Kidney (tissue), 14 donors: Measurements from ENCODE around the gene WDFY2. TPM values are rescaled to one million over a fixed set of nuclear protein-coding genes. Genes with fewer than 3 reads are reported as not detected.

Experiments used
- DNase-seq, 5 donors: peaks; one replicate each; pipeline ENCODE4 v3.0.0-alpha.2; 2013 to 2020
- FAIRE-seq: peaks from 2 replicates; lab custom pipeline; 2012; peaks lifted over from hg19 to GRCh38; lab: Jason Lieb, UNC
- H3K27ac ChIP-seq, 2 donors: one replicate each; pipeline ENCODE4 v1.7.0; 2013; ENCODE audit warnings: low read depth in 2 of 2, low read length in 2 of 2, inconsistent platforms in 1 of 2
- H3K27me3 ChIP-seq: one replicate; pipeline ENCODE4 v1.7.1; 2013; ENCODE audit warnings: low read length, inconsistent platforms; ENCODE audit not compliant: control insufficient read depth, insufficient read depth
- H3K36me3 ChIP-seq, 3 donors: one replicate each; pipeline versions ENCODE4 v1.7.0 to v1.7.1; 2013; ENCODE audit warnings: low read length in 3 of 3, control low read depth in 1 of 3, inconsistent platforms in 1 of 3; ENCODE audit not compliant: insufficient read depth in 3 of 3, control insufficient read depth in 2 of 3
- H3K4me1 ChIP-seq, 3 donors: one replicate each; pipeline versions ENCODE4 v1.7.0 to v1.7.1; 2013; ENCODE audit warnings: low read length in 3 of 3, inconsistent platforms in 1 of 3, low read depth in 1 of 3; ENCODE audit not compliant: control insufficient read depth in 2 of 3, insufficient read depth in 2 of 3
- H3K4me3 ChIP-seq, 3 donors: one replicate each; pipeline versions ENCODE4 v1.7.0 to v1.8.1; 2013; ENCODE audit warnings: low read length in 3 of 3, control low read depth in 1 of 3, inconsistent platforms in 1 of 3
- H3K9ac ChIP-seq, 3 donors: one replicate each; pipeline versions ENCODE4 v1.7.0 to v1.7.1; 2013; ENCODE audit warnings: low read length in 3 of 3, control low read depth in 1 of 3, inconsistent platforms in 1 of 3
- H3K9me3 ChIP-seq, 3 donors: one replicate each; pipeline versions ENCODE4 v1.7.0 to v1.7.1; 2013; ENCODE audit warnings: low read length in 3 of 3, control low read depth in 1 of 3, inconsistent platforms in 1 of 3; ENCODE audit not compliant: control insufficient read depth in 2 of 3, insufficient read depth in 1 of 3
- intact Hi-C: fragments of 100-400 bp; cut with DNase I; formaldehyde crosslinking; loops from one replicate; pipeline ENCODE4 v1.11.1; 2022
- polyA plus RNA-seq: library from polyadenylated mRNA; stranded (reverse); fragments of 350-450 nt; fragmentation: Illumina TruSeq; extraction: RNeasy Lipid Tissue Mini Kit (QIAGEN cat#74804); gene quantifications from one replicate; pipeline ENCODE4 v1.2.3, GENCODE V29; 2014; ENCODE audit warnings: low read depth, low replicate concordance; ENCODE audit not compliant: insufficient read depth
- total RNA-seq: library from RNA; stranded (reverse); fragmentation: NEBNext Ultra II Directional; extraction: Animal tissue kit (Norgen Biotek cat#: 25700); gene quantifications from one replicate; pipeline ENCODE4 v1.2.1, GENCODE V29; 2021
- TF ChIP-seq, protein P1 (sequence below): IDR thresholded peaks from 3 replicates; pipeline ENCODE4 v1.5.1; 2012; ENCODE audit warnings: mild to moderate bottlenecking, moderate library complexity, borderline replicate concordance; ENCODE audit not compliant: insufficient read depth; ENCODE audit errors: extremely low read depth
- donor health status: control.
- donor health status: control.
- donor health status: control.
- donor health status: control.
- donor health status: control.
- donor health status: DM: yes; HTN: yes; CAD: no.
- donor health status: Normal renal cell carcinoma (clear cell type).

WDFY2 gene
- total and polyA plus RNA-seq, 2 donors from 2014 or later = 4.8 to 13.0 TPM

GRCh38 chr13:51620165-51620983, 36.1 kb downstream of the WDFY2 start:
- H3K9me3 ChIP-seq = no peaks in the 10 kb centered on the region
- no peaks in the 10 kb centered on the region for H3K27me3 ChIP-seq
- H3K36me3 ChIP-seq = no peaks in the 10 kb centered on the region
- TF ChIP-seq, protein P1, sequence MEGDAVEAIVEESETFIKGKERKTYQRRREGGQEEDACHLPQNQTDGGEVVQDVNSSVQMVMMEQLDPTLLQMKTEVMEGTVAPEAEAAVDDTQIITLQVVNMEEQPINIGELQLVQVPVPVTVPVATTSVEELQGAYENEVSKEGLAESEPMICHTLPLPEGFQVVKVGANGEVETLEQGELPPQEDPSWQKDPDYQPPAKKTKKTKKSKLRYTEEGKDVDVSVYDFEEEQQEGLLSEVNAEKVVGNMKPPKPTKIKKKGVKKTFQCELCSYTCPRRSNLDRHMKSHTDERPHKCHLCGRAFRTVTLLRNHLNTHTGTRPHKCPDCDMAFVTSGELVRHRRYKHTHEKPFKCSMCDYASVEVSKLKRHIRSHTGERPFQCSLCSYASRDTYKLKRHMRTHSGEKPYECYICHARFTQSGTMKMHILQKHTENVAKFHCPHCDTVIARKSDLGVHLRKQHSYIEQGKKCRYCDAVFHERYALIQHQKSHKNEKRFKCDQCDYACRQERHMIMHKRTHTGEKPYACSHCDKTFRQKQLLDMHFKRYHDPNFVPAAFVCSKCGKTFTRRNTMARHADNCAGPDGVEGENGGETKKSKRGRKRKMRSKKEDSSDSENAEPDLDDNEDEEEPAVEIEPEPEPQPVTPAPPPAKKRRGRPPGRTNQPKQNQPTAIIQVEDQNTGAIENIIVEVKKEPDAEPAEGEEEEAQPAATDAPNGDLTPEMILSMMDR = no peak
- H3K4me1 ChIP-seq = peaks cover 0 to 13% (median 11%) of the 10 kb centered on the region in 3 donors
- intact Hi-C loops = no loop called here
- H3K9ac ChIP-seq = no peak overlapping the region
- H3K27ac ChIP-seq = no peak overlapping the region
- FAIRE-seq = no peak
- DNase-seq = no peak
- no peak overlapping the region for H3K4me3 ChIP-seq

DNA sequence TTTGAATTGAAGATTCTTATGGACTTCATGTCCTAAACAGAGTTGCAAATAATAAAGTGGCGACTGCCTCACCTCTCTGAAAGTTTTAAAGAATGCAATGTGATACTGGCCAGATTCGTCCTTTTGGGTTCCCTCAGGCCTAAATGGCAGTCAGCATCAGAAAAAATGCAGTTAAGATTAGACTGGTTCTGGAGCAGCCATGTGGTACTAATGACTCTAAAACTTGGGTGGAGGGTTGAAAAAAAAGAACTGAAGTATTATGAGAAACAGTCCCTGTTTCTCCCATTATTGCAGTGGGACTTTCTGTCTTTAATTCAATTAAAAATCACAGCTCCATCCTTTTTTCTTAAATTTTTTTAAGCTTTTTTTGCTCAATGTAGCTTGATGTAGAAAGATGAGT, 37.3 kb downstream of the WDFY2 start:
- Histone ChIP-seq H3K27ac (no peak overlapping the region), H3K4me1 (peaks cover 0 to 20% (median 15%) of the 10 kb centered on the region in 3 donors)
- no peak for FAIRE-seq

GRCh38 chr13:51623473-51623872, 39.2 kb downstream of the WDFY2 start:
- intact Hi-C loops = no loop called here
- Histone ChIP-seq H3K27me3 (no peaks in the 10 kb centered on the region), H3K36me3 (no peaks in the 10 kb centered on the region), H3K9ac (no peak overlapping the region), H3K9me3 (no peaks in the 10 kb centered on the region), H3K4me3 (no peak overlapping the region), H3K4me1 (peaks cover 0 to 24% (median 20%) of the 10 kb centered on the region in 3 donors), H3K27ac (no peak overlapping the region)
- no peak for FAIRE-seq
- TF ChIP-seq, protein P1 = no peak
- no peak for DNase-seq

More for the DNA sequence above, 37.3 kb downstream of the WDFY2 start:
- intact Hi-C loops = no loop called here
- Histone ChIP-seq H3K4me3 (no peak overlapping the region), H3K9me3 (no peaks in the 10 kb centered on the region), H3K36me3 (no peaks in the 10 kb centered on the region), H3K27me3 (no peaks in the 10 kb centered on the region), H3K9ac (no peak overlapping the region)
- peak in 2 of 5 donors; percentile 37 to 56 for DNase-seq
- TF ChIP-seq, protein P1 = no peak
